ENCODE measurements around the gene CHFR.
"Not testable (repeated sequence)": the region's sequence is repeated elsewhere in the genome, so short reads cannot be mapped to it uniquely, and the experiment has no call there.

CHFR gene

DNA sequence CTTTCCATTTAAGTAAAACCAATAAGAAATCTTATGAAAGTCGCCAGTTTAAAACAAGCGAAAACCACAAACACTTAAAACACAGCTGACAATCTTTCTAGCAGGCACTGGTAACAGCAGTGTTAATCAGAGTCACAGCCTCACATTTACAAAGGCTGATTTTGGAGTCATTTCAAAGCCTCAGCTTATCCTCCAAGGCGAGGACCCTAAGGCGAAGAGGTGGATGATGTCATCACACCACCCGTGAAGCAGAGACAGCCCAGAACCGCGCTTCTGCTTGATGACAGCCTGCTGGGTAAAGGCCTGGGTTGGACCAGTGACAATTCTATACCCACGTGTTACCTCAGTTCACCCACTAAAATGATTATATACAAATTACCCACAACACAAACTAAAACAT, 68.8 kb downstream of the CHFR start:
- Mint-ChIP-seq H3K36me3 (ENCODE audit: low read depth) (peaks cover 47% of the 10 kb centered on the region), H3K4me1 (ENCODE audit: low read depth) (peaks cover 16% of the 10 kb centered on the region), H3K9me3 (no peaks in the 10 kb centered on the region), H3K27me3 (no peaks in the 10 kb centered on the region), H3K4me3 (no peak overlapping the region), H3K27ac (no peak overlapping the region)

DNA sequence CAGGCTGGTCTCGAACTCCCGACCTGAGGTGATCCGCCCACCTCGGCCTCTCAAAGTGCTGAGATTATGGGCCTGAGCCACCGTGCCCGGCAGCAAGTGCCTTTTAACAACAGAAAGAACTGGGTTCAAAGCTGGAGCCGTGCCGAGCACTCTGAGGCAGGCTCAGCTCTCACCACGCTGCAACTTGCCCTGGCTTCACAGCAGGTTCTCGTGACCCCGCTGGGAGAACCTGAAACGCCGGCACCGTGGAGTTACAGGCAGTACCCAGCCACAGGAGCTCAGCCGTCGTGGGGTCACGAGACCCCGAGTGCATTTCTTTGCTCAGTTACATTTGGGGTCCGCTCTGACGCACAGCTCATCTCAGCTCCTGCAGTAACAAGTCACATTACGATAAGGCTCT, 73.2 kb downstream of the CHFR start:
- peaks cover 52% of the 10 kb centered on the region for H3K36me3 Mint-ChIP-seq (ENCODE audit: low read depth)
- H3K4me1 Mint-ChIP-seq (ENCODE audit: low read depth), result peaks cover 22% of the 10 kb centered on the region
- H3K4me3 Mint-ChIP-seq, result no peak overlapping the region
- H3K9me3 Mint-ChIP-seq, result no peaks in the 10 kb centered on the region
- H3K27me3 Mint-ChIP-seq, result no peaks in the 10 kb centered on the region
- no peak overlapping the region for H3K27ac Mint-ChIP-seq

DNA sequence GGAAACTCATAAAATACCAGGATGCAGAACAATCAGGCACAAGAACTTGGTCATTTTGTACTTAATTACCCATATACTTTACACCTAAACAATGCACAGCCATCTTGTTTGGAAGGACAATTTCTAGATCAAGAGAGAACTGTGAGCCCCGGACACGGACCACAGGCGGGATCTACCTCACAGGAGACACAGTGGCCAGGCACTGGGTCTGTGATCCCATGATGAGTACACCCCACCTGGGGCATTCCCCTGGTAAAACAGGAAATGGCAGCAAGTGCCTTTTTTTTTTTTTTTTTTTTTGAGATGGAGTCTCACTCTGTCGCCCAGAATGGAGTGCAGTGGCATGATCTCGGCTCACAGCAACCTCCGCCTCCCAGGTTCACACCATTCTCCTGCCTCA, 74.0 kb downstream of the CHFR start:
- H3K4me3 Mint-ChIP-seq, result no peak overlapping the region
- no peaks in the 10 kb centered on the region for H3K27me3 Mint-ChIP-seq
- no peak overlapping the region for H3K27ac Mint-ChIP-seq
- peaks cover 19% of the 10 kb centered on the region for H3K4me1 Mint-ChIP-seq (ENCODE audit: low read depth)
- H3K36me3 Mint-ChIP-seq (ENCODE audit: low read depth), result peaks cover 52% of the 10 kb centered on the region
- H3K9me3 Mint-ChIP-seq, result no peaks in the 10 kb centered on the region

DNA sequence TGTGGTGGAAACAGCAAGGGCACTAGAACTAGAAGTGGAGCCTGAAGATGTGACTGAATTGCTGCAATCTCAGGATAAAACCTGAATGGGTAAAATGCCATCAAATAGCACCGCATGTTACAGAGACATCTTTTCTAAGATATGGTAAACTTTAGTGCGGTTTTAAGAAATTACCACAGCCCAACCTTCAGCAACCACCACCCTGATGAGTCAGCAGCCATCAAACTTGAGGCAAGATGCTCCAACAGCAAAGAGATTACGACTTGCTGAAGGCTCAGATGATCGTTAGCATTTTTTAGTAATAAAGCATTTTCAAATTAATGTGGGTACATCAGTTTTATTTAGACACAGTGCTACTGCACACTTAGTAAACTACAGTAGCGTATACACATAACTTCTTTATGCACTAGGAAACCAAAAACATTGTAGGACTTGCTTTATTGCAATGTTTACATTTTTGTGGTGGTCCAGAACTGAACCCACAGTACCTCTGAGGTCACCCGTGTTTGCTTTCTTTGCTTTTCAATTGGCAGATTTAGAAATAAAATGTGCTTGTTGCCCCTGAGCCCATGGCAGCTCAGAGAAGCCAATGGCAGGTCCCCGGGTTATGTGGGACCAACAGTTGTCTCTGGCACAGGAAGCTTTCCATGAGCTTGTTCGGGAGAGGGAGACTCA, 74.6 kb downstream of the CHFR start:
- no peaks in the 10 kb centered on the region for H3K9me3 Mint-ChIP-seq
- peaks cover 20% of the 10 kb centered on the region for H3K4me1 Mint-ChIP-seq (ENCODE audit: low read depth)
- H3K27ac Mint-ChIP-seq, result no peak overlapping the region
- H3K4me3 Mint-ChIP-seq, result no peak overlapping the region
- H3K27me3 Mint-ChIP-seq, result no peaks in the 10 kb centered on the region
- peaks cover 52% of the 10 kb centered on the region for H3K36me3 Mint-ChIP-seq (ENCODE audit: low read depth)

DNA sequence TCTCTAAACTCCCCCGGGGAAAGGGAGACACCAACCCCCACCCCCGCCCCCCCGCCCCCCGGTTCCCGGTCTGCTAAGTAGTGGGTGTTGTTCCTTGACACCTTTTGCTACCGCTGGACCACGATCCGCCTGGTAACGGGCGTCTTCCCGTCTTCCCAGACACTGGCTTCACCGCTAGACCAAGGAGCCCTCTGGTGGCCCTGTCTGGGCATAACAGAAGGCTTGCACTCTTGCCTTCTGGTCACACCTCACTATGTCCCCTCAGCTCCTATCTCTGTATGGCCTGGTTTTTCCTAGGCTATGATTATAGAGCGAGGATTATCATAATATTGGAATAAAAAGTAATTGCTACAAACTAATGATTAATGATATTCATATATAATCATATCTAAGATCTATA, 78.0 kb downstream of the CHFR start:
- not testable (repeated sequence) for H3K9me3 Mint-ChIP-seq, H3K27ac Mint-ChIP-seq, H3K27me3 Mint-ChIP-seq, H3K4me3 Mint-ChIP-seq
- H3K4me1 Mint-ChIP-seq (ENCODE audit: low read depth), result peaks cover 33% of the 10 kb centered on the region
- peaks cover 55% of the 10 kb centered on the region for H3K36me3 Mint-ChIP-seq (ENCODE audit: low read depth)

DNA sequence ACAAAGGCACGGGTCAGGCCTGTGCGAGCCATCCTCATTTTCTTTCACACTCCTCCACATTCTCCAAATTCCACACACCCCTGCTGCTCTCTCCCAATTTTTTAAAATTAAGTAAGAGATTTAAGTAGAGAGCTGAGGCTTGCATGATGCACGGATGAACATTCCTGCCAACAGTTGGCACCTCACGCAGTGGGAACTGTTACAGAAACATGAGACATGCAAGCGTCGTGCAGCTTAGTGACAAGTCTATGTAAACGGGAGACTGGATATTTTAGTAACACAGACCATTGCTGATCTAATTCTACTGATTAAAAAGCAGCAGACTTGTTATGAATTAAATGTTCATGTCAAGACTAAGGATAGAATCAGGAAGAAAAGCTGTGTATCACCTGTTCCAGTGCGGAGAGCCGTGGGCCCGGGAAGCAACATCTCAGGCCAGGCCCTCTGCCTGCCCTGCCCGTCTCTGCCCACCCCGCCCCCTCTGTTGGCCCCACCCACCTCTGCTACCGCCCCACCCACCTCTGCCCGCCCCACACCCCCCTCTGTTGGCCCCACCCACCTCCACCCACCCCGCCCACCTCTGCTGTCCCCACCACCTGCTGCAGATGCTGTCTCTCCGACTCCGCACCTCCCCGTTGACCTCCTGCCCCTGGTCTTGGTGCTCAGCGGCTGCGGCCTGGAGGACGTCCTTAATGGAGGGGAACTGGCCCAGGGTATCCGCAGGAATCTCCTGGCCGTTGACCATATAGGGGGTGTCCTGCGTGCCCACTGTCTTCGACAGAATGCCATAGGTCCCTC, 79.9 kb downstream of the CHFR start:
- Mint-ChIP-seq H3K36me3 (ENCODE audit: low read depth) (peaks cover 60% of the 10 kb centered on the region), H3K27ac (no peak overlapping the region), H3K4me1 (ENCODE audit: low read depth) (peaks cover 23% of the 10 kb centered on the region), H3K9me3 (no peaks in the 10 kb centered on the region), H3K4me3 (peak overlapping the region; percentile 19), H3K27me3 (no peaks in the 10 kb centered on the region)

DNA sequence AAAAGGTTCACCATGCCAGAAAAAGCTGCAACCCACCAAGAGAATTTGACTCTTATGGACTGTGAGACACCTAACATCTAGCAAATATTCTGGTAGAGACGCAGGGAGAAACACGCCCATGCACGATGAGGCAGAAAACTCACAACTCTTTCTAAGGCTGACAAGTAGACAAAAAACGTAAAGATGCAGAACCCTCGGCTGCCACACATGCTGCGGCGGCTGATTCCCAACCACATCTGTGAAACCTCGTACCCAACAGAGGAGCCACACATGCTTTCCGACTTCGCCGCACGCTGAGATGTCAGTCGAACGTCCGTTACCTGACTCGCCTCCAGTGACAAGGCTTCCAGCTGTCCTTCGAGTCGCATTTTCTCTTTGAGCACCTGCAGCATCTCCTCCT, 80.5 kb downstream of the CHFR start:
- Mint-ChIP-seq H3K9me3 (no peaks in the 10 kb centered on the region), H3K27me3 (no peaks in the 10 kb centered on the region), H3K27ac (no peak overlapping the region), H3K4me3 (peak overlapping the region; percentile 19), H3K36me3 (ENCODE audit: low read depth) (peaks cover 55% of the 10 kb centered on the region), H3K4me1 (ENCODE audit: low read depth) (peaks cover 19% of the 10 kb centered on the region)

DNA sequence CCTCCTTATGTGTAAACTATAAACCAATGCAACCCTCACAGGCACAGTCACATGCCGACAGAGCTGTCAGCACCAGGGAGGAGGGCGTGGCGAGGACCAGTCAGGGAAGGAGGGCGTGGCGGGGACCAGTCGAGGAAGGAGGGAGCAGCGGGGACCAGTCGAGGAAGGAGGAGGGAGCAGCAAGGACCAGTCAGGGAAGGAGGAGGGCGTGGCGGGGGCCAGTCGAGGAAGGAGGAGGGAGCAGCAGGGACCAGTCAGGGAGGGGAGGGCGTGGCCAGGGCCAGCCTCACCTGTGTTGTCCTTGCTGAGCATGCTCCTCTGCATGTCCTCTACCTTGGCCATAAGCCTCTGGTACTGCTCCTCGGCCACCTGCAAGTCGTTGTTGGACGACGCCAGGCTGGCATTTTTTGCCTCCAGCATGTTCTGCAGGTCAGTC, 83.0 kb downstream of the CHFR start:
- Mint-ChIP-seq H3K36me3 (ENCODE audit: low read depth) (peaks cover 63% of the 10 kb centered on the region), H3K27ac (no peak overlapping the region), H3K4me1 (ENCODE audit: low read depth) (peaks cover 19% of the 10 kb centered on the region), H3K9me3 (no peaks in the 10 kb centered on the region), H3K4me3 (no peak overlapping the region), H3K27me3 (no peaks in the 10 kb centered on the region)

DNA sequence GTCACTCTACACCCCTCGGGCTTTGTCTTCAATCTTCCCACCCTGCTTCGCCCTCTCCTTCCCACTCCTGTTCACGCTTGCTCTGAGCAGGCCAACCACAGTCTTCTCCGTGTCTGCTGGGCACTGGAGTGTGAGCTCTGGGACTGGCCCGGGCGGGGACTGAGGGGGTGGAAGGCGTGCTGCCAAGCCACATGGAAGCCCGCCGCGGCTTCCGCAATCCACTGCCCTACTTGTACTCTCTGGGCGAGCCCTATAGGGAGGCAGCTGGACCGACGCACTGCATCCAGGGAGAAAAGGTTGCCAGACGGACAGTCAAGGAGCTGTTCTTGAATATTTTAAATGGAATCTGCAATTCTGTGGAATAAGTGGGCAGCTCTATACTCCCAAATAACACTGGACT, 83.5 kb downstream of the CHFR start:
- H3K4me1 Mint-ChIP-seq (ENCODE audit: low read depth), result peaks cover 19% of the 10 kb centered on the region
- H3K36me3 Mint-ChIP-seq (ENCODE audit: low read depth), result peaks cover 66% of the 10 kb centered on the region
- no peaks in the 10 kb centered on the region for H3K9me3 Mint-ChIP-seq
- H3K27ac Mint-ChIP-seq, result no peak overlapping the region
- no peaks in the 10 kb centered on the region for H3K27me3 Mint-ChIP-seq
- H3K4me3 Mint-ChIP-seq, result no peak overlapping the region

DNA sequence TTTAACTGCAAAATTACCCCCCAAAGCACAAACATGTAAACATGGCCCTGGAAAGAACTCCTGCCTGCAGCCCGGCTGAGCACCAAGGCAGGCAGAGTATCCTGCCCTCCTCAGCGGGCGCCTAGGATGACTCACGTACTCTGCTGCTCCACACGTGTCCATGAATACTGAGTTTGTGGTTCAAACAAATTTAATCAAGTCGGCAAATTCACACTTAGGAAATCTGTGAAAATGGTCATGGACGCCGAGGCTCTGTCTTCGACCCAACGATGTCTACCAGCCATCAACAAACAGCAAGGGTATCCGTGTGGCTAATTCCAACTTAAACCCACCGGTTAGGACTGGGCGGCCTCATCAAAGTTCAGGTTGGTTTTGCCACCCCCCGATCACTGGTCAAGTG, 84.3 kb downstream of the CHFR start:
- H3K27me3 Mint-ChIP-seq, result no peaks in the 10 kb centered on the region
- no peak overlapping the region for H3K27ac Mint-ChIP-seq
- H3K4me1 Mint-ChIP-seq (ENCODE audit: low read depth), result peaks cover 17% of the 10 kb centered on the region
- peaks cover 61% of the 10 kb centered on the region for H3K36me3 Mint-ChIP-seq (ENCODE audit: low read depth)
- no peaks in the 10 kb centered on the region for H3K9me3 Mint-ChIP-seq
- H3K4me3 Mint-ChIP-seq, result no peak overlapping the region

DNA sequence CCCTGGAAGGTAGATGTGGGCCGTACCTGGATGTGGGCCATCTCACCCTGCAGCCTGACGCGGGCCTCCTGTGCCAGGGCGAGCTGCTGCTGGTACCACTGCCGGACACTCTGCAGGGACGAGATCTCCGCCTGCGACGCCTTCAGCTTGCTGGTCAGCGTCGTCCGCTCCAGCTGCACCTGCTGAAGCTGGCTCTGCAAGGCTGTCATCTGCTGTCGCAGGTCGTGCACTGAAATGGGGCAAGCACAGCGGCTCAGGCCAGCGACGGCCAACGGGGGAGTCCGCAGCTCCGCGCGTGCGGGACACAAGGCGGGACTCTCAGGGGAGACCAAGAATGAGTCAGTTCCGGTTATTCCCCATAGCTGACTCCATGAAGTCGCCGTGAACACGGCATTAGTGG, 85.7 kb downstream of the CHFR start:
- no peak overlapping the region for H3K27ac Mint-ChIP-seq
- peaks cover 5% of the 10 kb centered on the region for H3K4me1 Mint-ChIP-seq (ENCODE audit: low read depth)
- no peaks in the 10 kb centered on the region for H3K9me3 Mint-ChIP-seq
- no peaks in the 10 kb centered on the region for H3K27me3 Mint-ChIP-seq
- H3K36me3 Mint-ChIP-seq (ENCODE audit: low read depth), result peaks cover 59% of the 10 kb centered on the region
- no peak overlapping the region for H3K4me3 Mint-ChIP-seq

DNA sequence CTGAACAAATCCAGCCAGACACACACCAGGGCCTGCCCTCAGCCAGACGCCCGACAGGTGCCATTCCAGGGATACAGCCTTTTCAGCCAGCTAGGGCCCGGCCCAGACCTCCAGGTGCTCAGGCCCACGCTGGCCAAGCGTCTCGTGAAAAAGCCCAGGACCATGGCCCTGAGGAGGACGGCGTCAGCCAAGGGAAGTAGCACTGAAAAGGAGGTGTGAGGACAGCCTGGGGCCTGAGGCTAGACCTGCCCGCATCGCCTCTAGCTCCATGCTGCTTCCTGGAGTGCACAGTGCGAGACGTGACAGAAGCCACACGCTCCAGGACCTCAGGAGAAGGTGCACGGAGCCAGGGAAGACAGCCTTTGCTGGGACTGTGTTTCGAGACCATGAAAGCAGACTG, 88.6 kb downstream of the CHFR start:
- Mint-ChIP-seq H3K27ac (no peak overlapping the region), H3K27me3 (no peaks in the 10 kb centered on the region), H3K4me3 (no peak overlapping the region), H3K4me1 (ENCODE audit: low read depth) (no peaks in the 10 kb centered on the region), H3K36me3 (ENCODE audit: low read depth) (peaks cover 65% of the 10 kb centered on the region), H3K9me3 (no peaks in the 10 kb centered on the region)

DNA sequence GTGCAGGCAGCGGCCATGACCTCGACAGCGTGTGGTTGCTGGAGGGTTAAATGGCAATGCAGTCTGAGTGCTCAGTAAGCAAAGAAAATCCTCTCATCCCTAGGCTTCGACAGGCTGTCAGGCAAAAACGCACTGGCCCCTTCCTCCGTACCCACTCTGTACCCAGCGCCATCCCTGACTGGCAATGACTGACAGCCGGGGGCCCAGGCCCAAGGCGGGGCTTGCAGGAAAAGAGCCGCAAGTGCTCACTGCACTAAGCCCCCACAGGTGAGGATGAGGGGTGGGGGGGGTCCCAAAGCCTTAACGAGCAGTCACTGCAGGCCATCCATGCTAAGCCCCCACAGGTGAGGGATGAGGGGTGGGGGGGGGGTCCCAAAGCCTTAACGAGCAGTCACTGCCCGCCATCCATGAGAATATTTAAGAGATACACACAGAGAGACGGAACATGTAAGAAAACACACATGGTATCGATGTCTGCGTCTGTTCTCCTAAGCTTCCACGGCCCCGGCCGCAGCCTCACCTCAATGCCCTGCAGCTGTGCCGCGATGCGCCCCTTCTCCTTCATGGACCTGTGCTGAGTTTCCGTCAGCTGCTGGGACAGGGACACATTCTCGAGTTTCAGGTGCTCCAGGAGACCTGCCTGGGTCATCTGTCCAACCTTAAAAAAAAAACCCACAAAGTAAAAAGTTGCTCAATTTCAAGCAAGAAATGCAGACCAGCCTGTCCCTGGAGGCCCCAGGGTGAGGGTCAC, 89.4 kb downstream of the CHFR start:
- Mint-ChIP-seq H3K27ac (no peak overlapping the region), H3K4me3 (no peak overlapping the region)

DNA sequence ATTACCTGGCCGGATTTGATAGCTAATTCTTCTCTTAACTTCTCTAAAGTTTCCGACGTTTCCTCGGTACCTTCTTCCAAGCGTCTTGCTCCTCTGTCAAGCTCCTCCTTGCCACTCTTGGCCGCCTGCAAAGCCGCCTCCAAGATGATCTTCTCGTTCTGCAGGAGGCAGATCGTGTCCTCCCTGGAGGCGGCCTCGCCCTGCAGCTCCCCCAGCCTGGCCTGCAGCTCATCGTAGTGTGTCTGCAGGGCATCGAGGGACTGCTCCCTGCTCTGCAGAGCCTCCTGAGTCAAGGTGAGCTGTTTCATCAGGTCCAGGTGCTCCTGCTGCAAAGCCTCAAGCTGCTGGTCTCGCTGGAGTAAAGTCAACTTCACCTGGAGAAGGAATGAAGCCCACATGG, 91.6 kb downstream of the CHFR start:
- Mint-ChIP-seq H3K4me1 (ENCODE audit: low read depth) (no peaks in the 10 kb centered on the region), H3K36me3 (ENCODE audit: low read depth) (peaks cover 50% of the 10 kb centered on the region), H3K9me3 (no peaks in the 10 kb centered on the region), H3K4me3 (no peak overlapping the region), H3K27ac (no peak overlapping the region), H3K27me3 (no peaks in the 10 kb centered on the region)

More for the DNA sequence above, 89.4 kb downstream of the CHFR start:
- peaks cover 60% of the 10 kb centered on the region for H3K36me3 Mint-ChIP-seq (ENCODE audit: low read depth)
- H3K27me3 Mint-ChIP-seq, result no peaks in the 10 kb centered on the region
- H3K9me3 Mint-ChIP-seq, result no peaks in the 10 kb centered on the region
- H3K4me1 Mint-ChIP-seq (ENCODE audit: low read depth), result no peaks in the 10 kb centered on the region

DNA sequence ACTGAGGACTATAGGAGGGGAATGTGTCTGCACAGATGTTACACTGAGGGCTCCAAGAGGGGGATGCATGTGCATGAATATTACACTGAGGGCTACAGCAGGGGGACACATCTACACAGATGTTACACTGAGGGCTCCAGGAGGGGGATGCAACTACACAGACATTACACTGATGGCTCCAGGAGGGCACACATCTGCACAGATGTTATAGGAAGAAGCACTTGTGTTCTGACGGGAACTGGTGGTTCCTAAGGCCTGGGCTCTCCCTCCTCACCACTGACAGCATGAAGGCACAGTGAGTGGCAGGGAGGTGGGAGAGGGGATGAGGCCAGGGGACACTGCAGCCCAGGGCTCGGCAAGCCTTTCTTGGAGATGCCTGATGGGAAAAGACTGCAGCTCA, 95.5 kb downstream of the CHFR start:
- not testable (repeated sequence) for H3K27ac Mint-ChIP-seq; H3K4me1 Mint-ChIP-seq (ENCODE audit: low read depth); H3K9me3 Mint-ChIP-seq; H3K27me3 Mint-ChIP-seq; H3K4me3 Mint-ChIP-seq
- H3K36me3 Mint-ChIP-seq (ENCODE audit: low read depth), result peaks cover 49% of the 10 kb centered on the region

All from stimulated activated naive CD8-positive, alpha-beta T cell treated with anti-CD3 and anti-CD28 coated beads, Interleukin-15, Interleukin-2, amounts not matched to agents 100 ng/mL and 50 ng/mL, for 24 hours (primary cell).